Endothelial cell of umbilical vein (primary cell): ENCODE data around the gene FBXO9. TPM values are rescaled to one million over a fixed set of nuclear protein-coding genes. Genes with fewer than 3 reads are reported as not detected.

Source experiments
- BruUV-seq: library from RNA; stranded (reverse); fragments of 400-500 nt; replicated peaks from 2 replicates; lab custom pipeline; 2021; lab: Mats Ljungman, UMichigan
- CTCF ChIA-PET: fragments of 300-600, 350-600 bp; sonication (Branson Sonifier 250); formaldehyde crosslinking; loops from one replicate; lab custom pipeline; 2021; ENCODE audit warnings: antibody characterized with exemption, inconsistent platforms; lab: Charles Lee
- POLR2A ChIA-PET: fragments of 300-600, 350-600 bp; sonication (Branson Sonifier 250); formaldehyde crosslinking; loops from one replicate; lab custom pipeline; 2021; ENCODE audit warnings: antibody characterized with exemption, inconsistent platforms; lab: Charles Lee
- DNase-seq: peaks from one replicate; pipeline ENCODE4 v3.0.0-alpha.2; 2011; ENCODE audit warnings: low read depth, low spot score
- FAIRE-seq: peaks from 2 replicates; lab custom pipeline; 2011; peaks lifted over from hg19 to GRCh38; lab: Jason Lieb, UNC
- H2AFZ ChIP-seq: 2 replicates; pipeline ENCODE4 v1.6.0; 2012; ENCODE audit warnings: low read depth, low read length, control low read depth, inconsistent platforms
- H3K27ac ChIP-seq: 2 replicates; pipeline ENCODE4 v1.5.1; 2011; ENCODE audit warnings: low read depth, mild to moderate bottlenecking, control low read depth, low read length, moderate library complexity; ENCODE audit not compliant: insufficient read depth
- H3K27me3 ChIP-seq, 2 experiments: 2 replicates each; pipeline versions ENCODE4 v1.6.0 to v1.6.1; 2011; ENCODE audit warnings: low read length in 2 of 2, mixed read lengths in 1 of 2; ENCODE audit not compliant: control insufficient read depth in 2 of 2, insufficient read depth in 2 of 2
- H3K36me3 ChIP-seq, 2 experiments: 2 replicates in 1 of 2; 3 replicates in 1 of 2; pipeline ENCODE4 v1.5.1; 2011; ENCODE audit warnings: low read length in 2 of 2, mild to moderate bottlenecking in 1 of 2, moderate library complexity in 1 of 2; ENCODE audit not compliant: control insufficient read depth in 2 of 2, insufficient read depth in 2 of 2; ENCODE audit errors: extremely low read depth in 1 of 2
- H3K4me1 ChIP-seq: 3 replicates; pipeline ENCODE4 v1.5.1; 2011; ENCODE audit warnings: mild to moderate bottlenecking, low read length; ENCODE audit not compliant: control insufficient read depth, insufficient read depth; ENCODE audit errors: extremely low read depth
- H3K4me2 ChIP-seq: 2 replicates; pipeline ENCODE4 v1.6.1; 2011; ENCODE audit warnings: low read length, control low read depth, mixed read lengths; ENCODE audit not compliant: insufficient read depth
- H3K4me3 ChIP-seq, 3 experiments: fragments of 200-600 bp in 1 of 3; sonication (generic), shearing (Covaris generic) in 1 of 3; replicated peaks in 1 of 3; 2 replicates each; pipeline ENCODE4 v1.5.1; 2011 to 2016; ENCODE audit warnings: control low read depth in 3 of 3, low read length in 3 of 3, mild to moderate bottlenecking in 2 of 3, inconsistent platforms in 1 of 3, low read depth in 1 of 3, moderate library complexity in 1 of 3; ENCODE audit not compliant: insufficient read depth in 1 of 3
- H3K79me2 ChIP-seq: 2 replicates; pipeline ENCODE4 v1.6.0; 2012; ENCODE audit warnings: low read length, inconsistent platforms; ENCODE audit not compliant: control insufficient read depth, insufficient read depth
- H3K9ac ChIP-seq: replicated peaks from 2 replicates; pipeline ENCODE3; 2011; ENCODE audit warnings: low read length, control low read depth; ENCODE audit not compliant: insufficient read depth; ENCODE audit errors: extremely low read depth
- H3K9me1 ChIP-seq: replicated peaks from 3 replicates; pipeline ENCODE4 v1.6.0; 2011; ENCODE audit warnings: mild to moderate bottlenecking, low read length; ENCODE audit not compliant: control insufficient read depth, insufficient read depth; ENCODE audit errors: extremely low read depth
- H3K9me3 ChIP-seq: replicated peaks from 2 replicates; pipeline ENCODE4 v1.5.1; 2012; ENCODE audit warnings: low read length, inconsistent platforms; ENCODE audit not compliant: control insufficient read depth, insufficient read depth
- H4K20me1 ChIP-seq: replicated peaks from 2 replicates; pipeline ENCODE3; 2011; ENCODE audit warnings: mild to moderate bottlenecking, low read length; ENCODE audit not compliant: control insufficient read depth, insufficient read depth; ENCODE audit errors: extremely low read depth
- EZH2 ChIP-seq: IDR thresholded peaks from 2 replicates; pipeline ENCODE4 v1.6.1; 2012; ENCODE audit warnings: borderline replicate concordance, low read depth, mild to moderate bottlenecking, moderate library complexity, low read length, inconsistent platforms; ENCODE audit not compliant: severe bottlenecking
- FOS ChIP-seq: IDR thresholded peaks from 2 replicates; pipeline ENCODE4 v1.6.1; 2011; ENCODE audit warnings: mild to moderate bottlenecking, low read length, moderate library complexity, borderline replicate concordance; ENCODE audit not compliant: insufficient read depth
- GATA2 ChIP-seq: IDR thresholded peaks from 2 replicates; pipeline ENCODE4 v1.7.0; 2011; ENCODE audit warnings: low read depth, mild to moderate bottlenecking, moderate library complexity, mixed read lengths, low read length; ENCODE audit not compliant: insufficient read length, insufficient read depth
- JUN ChIP-seq: IDR thresholded peaks from 2 replicates; pipeline ENCODE4 v1.6.1; 2011; ENCODE audit warnings: borderline replicate concordance, low read depth; ENCODE audit not compliant: insufficient read length, insufficient read depth
- MYC ChIP-seq: IDR thresholded peaks from one replicate; pipeline ENCODE4 v1.6.1; 2011; ENCODE audit warnings: mild to moderate bottlenecking, low read depth, low read length
- POLR2A ChIP-seq: IDR thresholded peaks from 2 replicates; pipeline ENCODE4 v1.6.1; 2012; ENCODE audit warnings: low read depth, mild to moderate bottlenecking, control low read depth, low read length
- POLR2AphosphoS5 ChIP-seq: IDR thresholded peaks from 2 replicates; pipeline ENCODE4 v1.6.1; 2012; ENCODE audit warnings: low read depth, mild to moderate bottlenecking, control low read depth, low read length, moderate library complexity; ENCODE audit not compliant: insufficient read depth
- dilution Hi-C: fragments of 300-500 bp; cut with MboI; formaldehyde crosslinking; loops from one replicate; pipeline ENCODE4 v1.15.0; 2019; ENCODE audit warnings: low sequenced_read_pairs; ENCODE audit not compliant: extremely low pct_ligation_motif_present
- intact Hi-C: fragments of 100-400 bp; cut with micrococcal nuclease; formaldehyde crosslinking; loops from one replicate; pipeline ENCODE4 v1.10.0; 2022
- polyA plus RNA-seq, 4 experiments: library from polyadenylated mRNA; depleted of rRNA in 3 of 4; stranded (reverse) in 3 of 4; unstranded in 1 of 4; fragments of >200 nt; gene quantifications; 2 replicates each; pipeline versions ENCODE4 v1.2.1 to v1.2.3, GENCODE V29; 2011 to 2012; ENCODE audit warnings: missing spikeins in 1 of 4
- total RNA-seq: library from RNA; stranded (reverse); gene quantifications from 2 replicates; pipeline ENCODE4 v1.2.3, GENCODE V29; 2021
- TF ChIP-seq, protein P1 (sequence below): IDR thresholded peaks from 2 replicates; pipeline ENCODE4 v1.6.1; 2011; ENCODE audit not compliant: insufficient read depth, insufficient read length
- TF ChIP-seq, protein P2 (sequence below), 2 donors: IDR thresholded peaks; 1 replicate in 1 of 2; 2 replicates in 1 of 2; pipeline ENCODE4 v1.5.1; 2011; ENCODE audit warnings: low read length in 2 of 2, mild to moderate bottlenecking in 2 of 2, moderate library complexity in 2 of 2, control low read depth in 1 of 2, inconsistent platforms in 1 of 2, low read depth in 1 of 2; ENCODE audit not compliant: insufficient read depth in 1 of 2; ENCODE audit errors: extremely low read depth in 1 of 2

Gene FBXO9
- total and polyA plus RNA-seq, 2 donors (not counting 3 experiments of a cell fraction or from before 2014, with no cell fraction given) = 48.1 to 58.9 TPM

DNA sequence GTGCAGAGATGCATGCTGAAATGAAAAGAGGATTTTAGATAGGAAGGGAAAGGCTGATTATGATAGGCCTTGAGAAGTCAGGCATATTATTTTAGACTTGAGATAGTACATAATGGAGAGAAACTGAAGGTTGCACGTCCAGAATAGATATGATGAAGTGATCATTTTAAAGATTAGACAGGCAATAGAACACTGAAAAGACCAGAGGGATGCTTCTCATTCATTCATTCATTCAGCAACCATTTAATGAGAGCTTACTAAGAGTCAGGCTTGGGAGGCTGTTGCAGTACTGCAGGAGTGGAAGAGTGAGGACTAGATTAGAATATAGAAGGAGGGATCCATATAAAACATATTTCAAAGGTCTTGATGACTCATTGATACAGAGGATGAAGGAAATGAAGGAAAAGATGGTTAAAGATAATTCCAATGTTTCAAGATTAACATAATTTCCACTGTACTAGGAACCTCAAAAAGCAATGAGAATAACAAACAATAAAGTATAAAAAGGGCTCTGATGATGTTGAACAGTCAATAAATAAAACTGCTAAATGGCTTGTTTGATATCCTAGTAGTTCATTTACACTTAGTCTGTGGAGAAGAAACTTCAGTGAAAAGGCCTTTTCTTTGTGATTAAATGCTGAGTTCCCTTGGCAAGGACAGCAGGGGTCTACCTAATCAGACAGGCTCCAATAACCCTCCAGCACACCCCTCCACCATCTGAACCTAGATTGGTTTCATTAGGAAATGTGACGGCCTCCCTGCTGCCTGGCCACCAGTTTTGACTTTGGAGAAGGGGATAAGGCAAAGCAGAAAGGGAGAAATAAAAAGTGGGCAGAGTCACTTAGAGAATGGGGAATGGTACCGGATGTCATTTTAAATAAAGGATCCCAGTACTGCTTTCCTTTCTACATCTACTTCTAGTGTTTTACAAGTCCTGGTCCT, 5.3 kb upstream of the FBXO9 start:
- Histone ChIP-seq H3K27ac (no peak overlapping the region), H4K20me1 (no peaks in the 10 kb centered on the region), H3K27me3 (no peaks in the 10 kb centered on the region), H3K36me3 (no peaks in the 10 kb centered on the region), H3K4me3 (peak overlapping the region; percentile 12 to 91 (median 91)), H3K4me2 (peak overlapping the region; percentile 99), H3K9ac (peak overlapping the region; percentile 85), H3K9me3 (no peaks in the 10 kb centered on the region), H3K9me1 (no peaks in the 10 kb centered on the region), H3K4me1 (peaks cover 20% of the 10 kb centered on the region), H3K79me2 (peaks cover 15% of the 10 kb centered on the region), H2AFZ (no peak overlapping the region)
- BruUV-seq = no TSS peak
- ChIA-PET POLR2A (interaction anchor here (0.6 to 1.1 kb wide), 2 partner anchors 66 to 73 kb away, joined by 3 read pairs; no protein-coding TSS in a partner anchor), CTCF (no interaction called here)
- intact Hi-C loops (no loop called here), dilution Hi-C loops (no loop called here)
- peak; percentile 9 for DNase-seq
- peak; percentile 26 for FAIRE-seq
- TF ChIP-seq JUN = peak; percentile 14
- TF ChIP-seq EZH2 = no peak
- TF ChIP-seq, protein P1, sequence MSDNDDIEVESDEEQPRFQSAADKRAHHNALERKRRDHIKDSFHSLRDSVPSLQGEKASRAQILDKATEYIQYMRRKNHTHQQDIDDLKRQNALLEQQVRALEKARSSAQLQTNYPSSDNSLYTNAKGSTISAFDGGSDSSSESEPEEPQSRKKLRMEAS = no peak
- TF ChIP-seq GATA2 = peak; percentile 66
- TF ChIP-seq, protein P2, sequence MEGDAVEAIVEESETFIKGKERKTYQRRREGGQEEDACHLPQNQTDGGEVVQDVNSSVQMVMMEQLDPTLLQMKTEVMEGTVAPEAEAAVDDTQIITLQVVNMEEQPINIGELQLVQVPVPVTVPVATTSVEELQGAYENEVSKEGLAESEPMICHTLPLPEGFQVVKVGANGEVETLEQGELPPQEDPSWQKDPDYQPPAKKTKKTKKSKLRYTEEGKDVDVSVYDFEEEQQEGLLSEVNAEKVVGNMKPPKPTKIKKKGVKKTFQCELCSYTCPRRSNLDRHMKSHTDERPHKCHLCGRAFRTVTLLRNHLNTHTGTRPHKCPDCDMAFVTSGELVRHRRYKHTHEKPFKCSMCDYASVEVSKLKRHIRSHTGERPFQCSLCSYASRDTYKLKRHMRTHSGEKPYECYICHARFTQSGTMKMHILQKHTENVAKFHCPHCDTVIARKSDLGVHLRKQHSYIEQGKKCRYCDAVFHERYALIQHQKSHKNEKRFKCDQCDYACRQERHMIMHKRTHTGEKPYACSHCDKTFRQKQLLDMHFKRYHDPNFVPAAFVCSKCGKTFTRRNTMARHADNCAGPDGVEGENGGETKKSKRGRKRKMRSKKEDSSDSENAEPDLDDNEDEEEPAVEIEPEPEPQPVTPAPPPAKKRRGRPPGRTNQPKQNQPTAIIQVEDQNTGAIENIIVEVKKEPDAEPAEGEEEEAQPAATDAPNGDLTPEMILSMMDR (IDR thresholded peaks at IDR 0.05; ENCODE audit: extremely low read depth in 1 of 2, insufficient read depth in 1 of 2, low read depth in 1 of 2, low read length in 2 of 2) = no peak
- TF ChIP-seq FOS = peak; percentile 67
- no peak for TF ChIP-seq POLR2AphosphoS5
- TF ChIP-seq MYC = no peak
- TF ChIP-seq POLR2A = no peak
